ENCODE results near the gene TSPAN9.

The TSPAN9 gene

GRCh38 chr12:3076730-3077571 is at the start of gene TSPAN9:
Gene TSPAN9, plus strand, starts transcription at chr12:3077379. Its CDS starts 123,815 bp downstream, at chr12:3201194.
- Histone ChIP-seq H3K27me3 (ENCODE audit: insufficient read depth, low read length) (peaks cover 30% of the 10 kb centered on the region), H3K9ac (ENCODE audit: low read depth, low read length) (peak within 1 kb of the TSS; percentile 53; the same call in 1 of the 2 replicates), H3K27ac (ENCODE audit: low read length) (no peak within 1 kb of the TSS), H3K36me3 (ENCODE audit: insufficient read depth, low read depth, low read length) (no peaks in the 10 kb centered on the region), H3K4me1 (ENCODE audit: insufficient read depth, low read length) (peaks cover 7% of the 10 kb centered on the region; the same call in 1 of the 2 replicates), H3K9me3 (ENCODE audit: insufficient read depth, low read depth, low read length) (no peaks in the 10 kb centered on the region), H3K4me3 (ENCODE audit: low read length) (peak within 1 kb of the TSS; percentile 72)

DNA sequence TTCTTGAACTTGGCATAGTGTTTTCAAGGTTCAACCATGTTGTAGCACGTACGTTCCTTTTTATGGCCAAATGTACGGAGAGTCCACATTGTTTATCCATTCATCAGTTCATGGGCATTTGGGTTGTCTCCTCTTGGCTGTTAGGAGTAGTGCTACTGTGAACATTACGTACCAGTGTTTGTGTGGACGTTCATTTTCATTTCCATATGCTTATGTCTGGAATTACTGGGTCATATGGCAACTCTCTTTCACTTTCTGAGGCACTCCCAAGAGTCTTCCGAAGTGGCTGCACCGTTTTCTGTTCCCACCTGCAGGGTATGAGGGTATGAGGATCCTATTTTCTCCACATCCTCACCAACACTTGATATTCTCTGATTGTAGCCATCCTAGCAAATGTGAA is 49.1 kb upstream of the TSPAN9 start:
- Histone ChIP-seq H3K27me3 (ENCODE audit: insufficient read depth, low read length) (no peaks in the 10 kb centered on the region), H3K27ac (ENCODE audit: low read length) (no peak overlapping the region), H3K4me1 (ENCODE audit: insufficient read depth, low read length) (no peaks in the 10 kb centered on the region; the same call in 1 of the 2 replicates), H3K4me3 (ENCODE audit: low read length) (no peak overlapping the region), H3K9me3 (ENCODE audit: insufficient read depth, low read depth, low read length) (no peaks in the 10 kb centered on the region), H3K9ac (ENCODE audit: low read depth, low read length) (no peak overlapping the region), H3K36me3 (ENCODE audit: insufficient read depth, low read depth, low read length) (peaks cover 83% of the 10 kb centered on the region)

DNA sequence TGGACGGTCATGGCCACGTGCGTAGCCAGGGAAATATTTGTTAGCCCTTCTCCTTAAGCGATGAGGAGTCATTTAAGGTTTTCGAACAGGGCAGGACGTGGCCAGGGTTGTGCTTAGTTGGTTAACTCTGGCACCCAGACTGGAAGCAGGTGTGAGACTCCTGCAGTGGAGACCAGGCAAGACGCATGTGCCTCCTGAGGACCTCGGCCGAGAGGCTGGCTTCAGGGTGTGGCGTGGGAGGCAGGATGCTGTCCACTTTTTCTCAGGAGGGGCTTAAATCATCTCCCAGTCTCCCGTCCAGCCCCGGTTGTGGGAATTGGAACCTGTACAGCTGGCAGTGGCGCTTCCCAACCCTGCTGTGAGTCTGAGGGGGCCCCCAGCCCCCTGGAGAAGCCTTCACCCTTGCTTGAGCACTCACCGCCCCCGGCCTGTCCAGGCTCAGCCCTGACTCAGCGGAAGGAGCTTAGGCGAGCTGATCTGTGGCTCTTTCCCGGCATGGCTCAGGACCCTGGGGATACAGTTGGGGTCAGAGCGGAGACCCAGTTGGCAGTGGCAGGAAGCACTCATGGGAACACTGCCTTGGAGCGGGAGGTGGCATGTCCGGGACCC is 46.3 kb upstream of the TSPAN9 start:
- no peak overlapping the region for H3K27ac ChIP-seq (ENCODE audit: low read length)
- H3K9ac ChIP-seq (ENCODE audit: low read depth, low read length): no peak overlapping the region
- H3K4me3 ChIP-seq (ENCODE audit: low read length): no peak overlapping the region
- no peaks in the 10 kb centered on the region for H3K27me3 ChIP-seq (ENCODE audit: insufficient read depth, low read length)
- no peaks in the 10 kb centered on the region for H3K9me3 ChIP-seq (ENCODE audit: insufficient read depth, low read depth, low read length)
- peaks cover 69% of the 10 kb centered on the region for H3K36me3 ChIP-seq (ENCODE audit: insufficient read depth, low read depth, low read length)
- no peaks in the 10 kb centered on the region; the same call in 1 of the 2 replicates for H3K4me1 ChIP-seq (ENCODE audit: insufficient read depth, low read length)

- H3K4me1 ChIP-seq (ENCODE audit: insufficient read depth, low read length): no peaks in the 10 kb centered on the region; the same call in 1 of the 2 replicates
- no peaks in the 10 kb centered on the region for H3K27me3 ChIP-seq (ENCODE audit: insufficient read depth, low read length)
- H3K36me3 ChIP-seq (ENCODE audit: insufficient read depth, low read depth, low read length): peaks cover 65% of the 10 kb centered on the region
- H3K27ac ChIP-seq (ENCODE audit: low read length): no peak overlapping the region
- no peak overlapping the region for H3K9ac ChIP-seq (ENCODE audit: low read depth, low read length)
- H3K4me3 ChIP-seq (ENCODE audit: low read length): no peak overlapping the region
- no peaks in the 10 kb centered on the region for H3K9me3 ChIP-seq (ENCODE audit: insufficient read depth, low read depth, low read length)
Observed at GRCh38 chr12:3032161-3032560, 45.0 kb upstream of the TSPAN9 start.

DNA sequence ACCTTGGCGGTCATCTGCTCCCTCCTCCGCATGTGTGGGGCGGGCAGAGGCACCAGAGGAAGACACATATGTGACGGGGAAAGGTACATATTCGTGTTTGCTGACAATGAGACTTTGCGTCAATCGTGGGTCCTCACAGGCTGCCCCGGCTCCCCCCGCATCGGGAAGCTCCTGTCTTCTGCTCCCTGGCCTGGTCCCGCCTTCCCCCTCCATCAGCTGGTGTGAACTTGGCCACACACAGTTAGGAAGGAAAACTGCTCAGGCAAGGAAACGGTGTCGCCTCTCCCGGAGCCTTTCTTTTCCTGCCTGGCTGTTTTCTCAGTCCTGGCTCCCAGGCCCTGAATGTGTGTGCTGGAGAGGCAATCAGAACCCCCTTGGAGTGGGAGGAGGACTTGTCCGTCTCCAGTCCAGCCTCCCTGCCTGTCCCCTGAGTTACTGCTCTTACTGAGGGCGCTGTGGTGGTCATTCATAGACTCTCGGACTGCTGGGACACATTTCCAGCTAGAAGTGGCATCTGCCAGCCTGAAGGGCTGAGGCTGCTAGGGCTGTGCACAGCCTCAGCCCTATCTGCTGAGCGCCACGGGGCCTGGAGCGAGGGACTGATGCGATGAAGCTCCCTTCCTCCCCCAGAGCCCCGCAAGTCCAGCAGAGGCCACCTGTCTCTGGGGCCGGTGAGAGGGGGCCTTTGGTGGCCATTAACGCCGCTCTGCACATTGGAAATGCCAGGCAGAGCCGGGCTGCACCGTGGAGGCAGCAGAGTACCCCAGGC is 44.2 kb upstream of the TSPAN9 start:
- Histone ChIP-seq H3K27me3 (ENCODE audit: insufficient read depth, low read length) (no peaks in the 10 kb centered on the region), H3K9ac (ENCODE audit: low read depth, low read length) (no peak overlapping the region), H3K27ac (ENCODE audit: low read length) (no peak overlapping the region), H3K9me3 (ENCODE audit: insufficient read depth, low read depth, low read length) (no peaks in the 10 kb centered on the region), H3K36me3 (ENCODE audit: insufficient read depth, low read depth, low read length) (peaks cover 65% of the 10 kb centered on the region), H3K4me3 (ENCODE audit: low read length) (no peak overlapping the region), H3K4me1 (ENCODE audit: insufficient read depth, low read length) (no peaks in the 10 kb centered on the region; the same call in 1 of the 2 replicates)

GRCh38 chr12:3033539-3033867 is 43.7 kb upstream of the TSPAN9 start:
- Histone ChIP-seq H3K9me3 (ENCODE audit: insufficient read depth, low read depth, low read length) (no peaks in the 10 kb centered on the region), H3K4me1 (ENCODE audit: insufficient read depth, low read length) (no peaks in the 10 kb centered on the region; the same call in 1 of the 2 replicates), H3K9ac (ENCODE audit: low read depth, low read length) (no peak overlapping the region), H3K27ac (ENCODE audit: low read length) (no peak overlapping the region), H3K27me3 (ENCODE audit: insufficient read depth, low read length) (no peaks in the 10 kb centered on the region), H3K36me3 (ENCODE audit: insufficient read depth, low read depth, low read length) (peaks cover 65% of the 10 kb centered on the region), H3K4me3 (ENCODE audit: low read length) (no peak overlapping the region)

- Histone ChIP-seq H3K4me1 (ENCODE audit: insufficient read depth, low read length) (no peaks in the 10 kb centered on the region; the same call in 1 of the 2 replicates), H3K27ac (ENCODE audit: low read length) (no peak overlapping the region), H3K36me3 (ENCODE audit: insufficient read depth, low read depth, low read length) (peaks cover 66% of the 10 kb centered on the region)
Observed at GRCh38 chr12:3034067-3034750, 43.0 kb upstream of the TSPAN9 start.

GRCh38 chr12:3035171-3035570 is 42.0 kb upstream of the TSPAN9 start:
- no peak overlapping the region for H3K4me3 ChIP-seq (ENCODE audit: low read length)
- no peaks in the 10 kb centered on the region; the same call in 1 of the 2 replicates for H3K4me1 ChIP-seq (ENCODE audit: insufficient read depth, low read length)
- H3K9me3 ChIP-seq (ENCODE audit: insufficient read depth, low read depth, low read length): no peaks in the 10 kb centered on the region
- no peak overlapping the region for H3K27ac ChIP-seq (ENCODE audit: low read length)
- H3K9ac ChIP-seq (ENCODE audit: low read depth, low read length): no peak overlapping the region
- peaks cover 67% of the 10 kb centered on the region for H3K36me3 ChIP-seq (ENCODE audit: insufficient read depth, low read depth, low read length)
- no peaks in the 10 kb centered on the region for H3K27me3 ChIP-seq (ENCODE audit: insufficient read depth, low read length)

More at GRCh38 chr12:3034067-3034750, 43.0 kb upstream of the TSPAN9 start:
- H3K9me3 ChIP-seq (ENCODE audit: insufficient read depth, low read depth, low read length): no peaks in the 10 kb centered on the region
- no peak overlapping the region for H3K9ac ChIP-seq (ENCODE audit: low read depth, low read length)
- H3K27me3 ChIP-seq (ENCODE audit: insufficient read depth, low read length): no peaks in the 10 kb centered on the region
- H3K4me3 ChIP-seq (ENCODE audit: low read length): no peak overlapping the region

- Histone ChIP-seq H3K9me3 (ENCODE audit: insufficient read depth, low read depth, low read length) (no peaks in the 10 kb centered on the region), H3K4me1 (ENCODE audit: insufficient read depth, low read length) (no peaks in the 10 kb centered on the region; the same call in 1 of the 2 replicates), H3K9ac (ENCODE audit: low read depth, low read length) (no peak overlapping the region), H3K27me3 (ENCODE audit: insufficient read depth, low read length) (no peaks in the 10 kb centered on the region), H3K36me3 (ENCODE audit: insufficient read depth, low read depth, low read length) (peaks cover 67% of the 10 kb centered on the region), H3K4me3 (ENCODE audit: low read length) (no peak overlapping the region), H3K27ac (ENCODE audit: low read length) (no peak overlapping the region)
Observed at GRCh38 chr12:3035815-3036702, 41.1 kb upstream of the TSPAN9 start.

DNA sequence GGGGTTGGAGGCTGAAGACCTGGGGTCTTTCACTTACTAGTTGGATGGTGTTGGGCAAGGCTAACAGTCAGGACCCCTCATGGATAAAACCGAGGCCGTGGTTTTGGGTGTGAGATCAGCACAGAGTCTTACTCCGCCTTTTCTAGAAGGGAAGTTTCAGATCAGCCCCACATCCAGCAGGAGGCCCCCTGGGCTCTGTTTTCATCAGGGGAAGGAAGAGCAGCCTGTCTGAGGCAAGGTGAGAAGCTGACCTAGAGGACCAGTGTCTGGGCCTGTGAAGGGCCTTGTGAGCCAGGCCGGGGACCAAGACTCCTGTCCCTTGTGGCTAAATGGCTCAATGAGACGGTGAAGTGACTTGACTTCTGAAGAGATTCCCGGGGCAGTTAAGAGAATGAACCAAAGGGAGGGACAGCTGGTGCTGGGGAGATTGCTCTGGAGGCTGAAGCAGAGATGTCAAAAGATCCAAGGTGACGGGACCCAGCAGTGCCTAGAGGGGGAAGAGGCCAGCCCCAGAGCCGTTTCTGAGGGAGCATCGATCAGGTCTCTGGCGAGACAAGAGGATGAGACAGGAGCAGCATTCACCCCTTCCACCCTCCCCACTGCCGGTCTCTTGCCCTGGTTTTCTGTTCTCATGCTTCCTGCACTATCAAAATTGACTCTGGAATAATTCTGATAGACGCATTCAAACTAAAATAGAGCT is 40.1 kb upstream of the TSPAN9 start:
- H3K4me3 ChIP-seq (ENCODE audit: low read length): no peak overlapping the region
- no peaks in the 10 kb centered on the region for H3K9me3 ChIP-seq (ENCODE audit: insufficient read depth, low read depth, low read length)
- H3K4me1 ChIP-seq (ENCODE audit: insufficient read depth, low read length): no peaks in the 10 kb centered on the region
- H3K9ac ChIP-seq (ENCODE audit: low read depth, low read length): no peak overlapping the region
- H3K27ac ChIP-seq (ENCODE audit: low read length): no peak overlapping the region
- H3K27me3 ChIP-seq (ENCODE audit: insufficient read depth, low read length): no peaks in the 10 kb centered on the region
- peaks cover 65% of the 10 kb centered on the region for H3K36me3 ChIP-seq (ENCODE audit: insufficient read depth, low read depth, low read length)
